Astrocyte (in vitro differentiated cells and primary cell): ENCODE data around the gene RPP40.

Experiments
- CTCF ChIP-seq: IDR thresholded peaks from 2 replicates; pipeline ENCODE4 v1.5.1; 2011; ENCODE audit warnings: low read depth, mild to moderate bottlenecking, inconsistent platforms, low read length, moderate library complexity; ENCODE audit not compliant: insufficient read depth
- EZH2 ChIP-seq: IDR thresholded peaks from 2 replicates; pipeline ENCODE4 v1.6.1; 2012; ENCODE audit warnings: mild to moderate bottlenecking, low read length, inconsistent platforms; ENCODE audit not compliant: insufficient read depth

DNA sequence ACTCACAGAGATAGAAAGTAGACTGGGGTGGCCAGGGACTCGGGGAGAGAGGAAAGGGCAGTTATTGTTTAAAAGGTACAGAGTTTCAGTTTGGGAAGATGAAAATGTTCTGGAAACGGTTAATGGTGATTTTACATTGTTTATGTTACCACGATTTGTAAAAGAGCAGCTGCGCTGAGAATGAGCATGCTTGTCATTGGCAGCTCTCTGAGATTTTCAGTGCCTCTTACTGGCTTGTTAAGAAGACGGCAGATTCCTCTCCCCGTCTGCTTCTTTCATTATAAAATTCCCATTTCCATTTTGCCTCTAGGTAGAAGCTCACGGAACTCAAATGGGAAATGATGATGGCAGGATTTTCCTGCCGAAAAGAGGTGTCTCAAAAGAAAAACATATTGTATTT is 41.6 kb upstream of the RPP40 start:
- TF ChIP-seq CTCF (no peak), EZH2 (no peak)
